ENCODE results near the gene DYRK4.
"Not testable (repeated sequence)": the region's sequence is repeated elsewhere in the genome, so short reads cannot be mapped to it uniquely, and the experiment has no call there.

DYRK4 gene, protein sequence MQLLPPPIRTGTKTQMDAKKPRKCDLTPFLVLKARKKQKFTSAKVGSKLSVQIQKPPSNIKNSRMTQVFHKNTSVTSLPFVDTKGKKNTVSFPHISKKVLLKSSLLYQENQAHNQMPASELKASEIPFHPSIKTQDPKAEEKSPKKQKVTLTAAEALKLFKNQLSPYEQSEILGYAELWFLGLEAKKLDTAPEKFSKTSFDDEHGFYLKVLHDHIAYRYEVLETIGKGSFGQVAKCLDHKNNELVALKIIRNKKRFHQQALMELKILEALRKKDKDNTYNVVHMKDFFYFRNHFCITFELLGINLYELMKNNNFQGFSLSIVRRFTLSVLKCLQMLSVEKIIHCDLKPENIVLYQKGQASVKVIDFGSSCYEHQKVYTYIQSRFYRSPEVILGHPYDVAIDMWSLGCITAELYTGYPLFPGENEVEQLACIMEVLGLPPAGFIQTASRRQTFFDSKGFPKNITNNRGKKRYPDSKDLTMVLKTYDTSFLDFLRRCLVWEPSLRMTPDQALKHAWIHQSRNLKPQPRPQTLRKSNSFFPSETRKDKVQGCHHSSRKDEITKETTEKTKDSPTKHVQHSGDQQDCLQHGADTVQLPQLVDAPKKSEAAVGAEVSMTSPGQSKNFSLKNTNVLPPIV

DNA sequence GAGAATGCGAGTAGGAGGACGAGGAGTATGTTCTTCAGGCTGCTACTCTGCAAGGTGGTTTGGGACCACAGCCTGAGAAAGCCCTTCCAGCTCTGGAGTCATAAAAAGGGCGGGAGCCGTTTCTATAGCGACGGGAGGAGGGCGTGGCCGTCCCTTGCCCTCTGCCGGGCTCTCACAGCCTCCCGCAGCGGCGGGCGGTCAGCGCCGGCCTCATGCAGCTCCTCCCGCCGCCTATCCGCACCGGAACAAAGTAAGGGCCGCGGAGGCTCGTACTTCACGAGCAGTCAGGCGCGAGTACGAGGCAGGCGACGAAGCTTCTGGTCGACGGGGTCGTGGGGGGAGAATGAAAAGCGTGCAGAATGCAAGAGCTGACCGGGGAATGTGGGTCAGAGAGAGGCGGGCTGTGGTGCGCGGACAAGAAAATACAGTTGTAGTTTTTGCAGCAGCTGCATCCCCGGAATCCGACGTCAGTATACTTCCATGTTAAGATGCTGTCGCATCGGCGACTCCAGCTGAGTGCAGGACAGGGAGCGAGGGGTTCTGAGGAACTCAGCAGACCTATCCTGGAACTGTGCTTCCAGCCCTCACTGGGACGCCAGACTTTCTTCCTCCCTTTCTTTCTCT, at the start of gene DYRK4:
DYRK4 (plus strand) TSS at position 175 of the 624 bp plus-strand sequence; CDS start at position 213, 38 bp downstream.
- peak; percentile 91 for DNase-seq (ENCODE audit: low spot score)

DNA sequence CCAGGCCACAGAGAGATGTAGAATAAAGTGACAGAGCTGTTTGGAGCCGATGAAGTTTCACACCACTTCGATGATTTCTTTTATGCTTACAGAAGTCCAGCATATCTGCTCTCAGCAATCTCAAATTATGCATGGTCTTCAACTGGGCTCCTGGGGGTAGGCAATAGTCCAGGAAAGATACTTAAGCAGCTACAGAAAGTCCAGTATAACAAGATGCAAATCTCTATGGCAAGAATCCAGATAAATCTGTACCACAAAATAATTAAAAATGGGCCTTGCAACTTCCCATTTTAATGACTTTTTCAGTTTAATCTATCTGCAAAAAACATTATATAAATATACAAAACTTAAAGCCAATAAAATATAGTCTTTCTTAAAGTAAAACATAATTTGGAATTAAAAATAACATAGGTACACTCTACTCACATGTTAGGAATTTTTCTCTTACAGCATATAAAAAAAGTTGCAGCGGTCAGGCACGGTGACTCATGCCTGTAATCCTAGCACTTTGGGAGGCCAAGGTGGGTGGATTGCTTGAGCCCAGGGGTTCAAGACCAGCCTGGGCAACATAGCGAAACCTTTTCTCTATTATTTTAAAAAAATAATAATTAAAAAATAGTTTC, 43.8 kb upstream of the DYRK4 start:
- no peak for DNase-seq (ENCODE audit: low spot score)

DNA sequence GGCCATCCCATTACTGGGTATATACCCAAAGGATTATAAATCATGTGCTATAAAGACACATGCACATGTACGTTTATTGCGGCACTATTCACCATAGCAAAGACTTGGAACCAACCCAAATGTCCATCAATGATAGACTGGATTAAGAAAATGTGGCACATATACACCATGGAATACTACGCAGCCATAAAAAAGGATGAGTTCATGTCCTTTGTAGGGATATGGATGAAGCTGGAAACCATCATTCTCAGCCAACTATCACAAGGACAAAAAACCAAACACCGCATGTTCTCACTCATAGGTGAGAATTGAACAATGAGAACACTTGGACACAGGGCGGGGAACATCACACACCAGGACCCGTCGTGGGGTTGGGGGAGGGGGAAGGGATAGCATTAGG, 38.6 kb upstream of the DYRK4 start:
- not testable (repeated sequence) for DNase-seq (ENCODE audit: low spot score)

DNA sequence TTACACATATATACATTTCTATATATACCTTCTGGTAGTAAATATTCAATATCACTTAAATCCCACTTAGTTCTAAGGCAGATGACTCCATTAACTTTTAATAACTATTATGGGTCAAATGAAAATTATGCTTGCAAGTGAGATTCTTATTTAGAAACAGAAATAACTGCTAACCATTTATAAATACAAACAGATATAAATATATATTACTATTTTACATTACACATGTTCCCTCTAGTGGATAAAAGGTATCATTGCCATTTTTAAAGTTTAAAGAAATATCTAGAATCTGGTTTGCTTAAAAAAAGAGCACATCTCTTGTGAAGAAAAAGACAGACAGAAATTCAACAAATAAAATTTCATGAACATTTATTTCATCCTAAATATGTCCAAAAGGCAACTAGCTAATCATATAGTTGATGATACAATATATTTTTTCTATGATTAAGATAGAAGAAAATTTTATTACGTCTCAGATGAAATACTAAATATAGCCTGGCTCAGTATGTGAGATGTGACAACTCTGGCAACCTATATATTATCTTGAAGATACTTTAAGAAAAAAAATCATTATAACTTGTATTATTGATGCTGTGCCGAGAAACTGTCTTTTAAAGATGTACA, 35.0 kb upstream of the DYRK4 start:
- peak; percentile 56 for DNase-seq (ENCODE audit: low spot score)

DNA sequence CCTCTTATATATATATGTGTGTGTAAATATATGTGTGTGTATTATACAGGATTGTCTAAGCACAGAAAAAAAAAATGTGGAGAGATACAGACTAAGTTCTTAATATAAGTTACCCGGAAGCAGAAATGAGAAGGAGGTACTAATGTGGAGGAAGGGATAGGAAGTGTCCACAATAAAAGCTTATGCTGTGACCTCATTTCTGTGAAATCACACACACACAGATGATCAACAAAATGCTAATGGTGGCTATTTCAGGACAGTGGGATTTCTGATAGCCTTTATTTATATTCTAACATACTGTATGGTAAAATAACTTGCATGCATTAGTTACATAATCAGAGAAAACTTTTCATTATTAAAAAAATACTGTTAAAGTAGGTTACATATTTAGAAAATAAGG, 31.8 kb upstream of the DYRK4 start:
- no peak for DNase-seq (ENCODE audit: low spot score)

DNA sequence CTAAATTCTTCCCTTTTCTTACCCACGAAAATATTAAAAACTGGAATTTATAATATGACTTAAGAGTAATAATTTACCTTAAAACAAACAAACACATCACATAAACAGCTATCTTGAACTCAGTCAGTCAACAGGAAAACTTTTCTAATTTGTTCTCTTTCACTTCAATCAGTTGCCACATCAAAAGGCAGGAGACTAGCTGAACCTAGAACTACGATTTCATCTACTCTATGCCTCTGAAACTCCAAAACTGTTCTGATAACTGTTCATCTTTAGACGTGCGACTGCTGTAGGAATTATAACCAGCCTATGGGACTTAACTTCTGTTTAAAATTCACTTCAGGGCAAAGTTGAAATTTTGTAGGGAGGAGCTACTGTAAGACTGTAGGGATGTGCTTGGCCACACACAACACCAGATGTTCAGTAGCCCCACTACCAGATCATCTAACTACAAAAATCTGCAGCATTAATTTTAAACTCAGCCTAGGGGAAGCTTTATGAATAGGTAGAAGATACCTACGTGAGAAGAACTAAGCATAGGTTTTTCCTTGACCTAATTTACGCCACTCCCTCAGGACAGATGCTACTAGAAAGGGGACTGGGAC, 30.9 kb upstream of the DYRK4 start:
- DNase-seq (ENCODE audit: low spot score) = peak; percentile 21

DNA sequence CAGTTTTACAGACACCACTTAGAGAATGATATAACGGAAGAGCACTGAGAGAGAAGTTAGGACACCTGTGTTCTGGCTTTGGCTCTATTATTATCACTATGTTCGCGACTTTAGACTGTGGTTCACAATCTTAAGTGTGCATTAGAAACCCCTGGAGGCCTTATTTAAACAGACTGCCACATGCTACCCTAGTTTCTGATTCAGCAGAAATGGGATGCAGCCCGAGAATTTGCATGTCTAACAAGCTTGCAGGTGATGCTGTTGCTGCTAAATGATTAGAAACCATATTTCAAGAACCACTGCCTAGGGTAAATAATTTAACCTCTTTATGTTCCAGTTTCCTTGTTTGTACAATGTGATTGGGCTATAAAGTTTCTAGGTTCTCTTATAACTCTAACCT, 26.9 kb upstream of the DYRK4 start:
- DNase-seq (ENCODE audit: low spot score) = no peak

DNA sequence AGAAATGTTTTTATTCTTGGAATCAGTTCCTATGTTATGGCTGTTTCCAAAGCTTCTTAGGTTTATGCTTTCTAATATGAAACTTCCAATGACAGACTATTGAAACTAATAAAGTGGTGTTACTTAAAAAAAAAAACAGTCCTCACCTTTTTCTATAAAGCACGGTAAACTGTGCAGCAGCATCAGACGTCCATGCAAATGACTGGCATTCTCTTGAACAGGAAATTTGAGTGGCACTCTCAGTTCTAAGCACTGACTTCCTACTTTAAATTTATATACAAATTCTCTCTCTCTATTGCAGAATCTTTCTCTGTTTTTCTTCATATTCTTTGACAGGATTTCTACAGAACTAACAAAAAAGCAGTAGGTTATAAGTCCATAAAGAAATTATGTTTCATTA, 26.1 kb upstream of the DYRK4 start:
- DNase-seq (ENCODE audit: low spot score) = no peak

DNA sequence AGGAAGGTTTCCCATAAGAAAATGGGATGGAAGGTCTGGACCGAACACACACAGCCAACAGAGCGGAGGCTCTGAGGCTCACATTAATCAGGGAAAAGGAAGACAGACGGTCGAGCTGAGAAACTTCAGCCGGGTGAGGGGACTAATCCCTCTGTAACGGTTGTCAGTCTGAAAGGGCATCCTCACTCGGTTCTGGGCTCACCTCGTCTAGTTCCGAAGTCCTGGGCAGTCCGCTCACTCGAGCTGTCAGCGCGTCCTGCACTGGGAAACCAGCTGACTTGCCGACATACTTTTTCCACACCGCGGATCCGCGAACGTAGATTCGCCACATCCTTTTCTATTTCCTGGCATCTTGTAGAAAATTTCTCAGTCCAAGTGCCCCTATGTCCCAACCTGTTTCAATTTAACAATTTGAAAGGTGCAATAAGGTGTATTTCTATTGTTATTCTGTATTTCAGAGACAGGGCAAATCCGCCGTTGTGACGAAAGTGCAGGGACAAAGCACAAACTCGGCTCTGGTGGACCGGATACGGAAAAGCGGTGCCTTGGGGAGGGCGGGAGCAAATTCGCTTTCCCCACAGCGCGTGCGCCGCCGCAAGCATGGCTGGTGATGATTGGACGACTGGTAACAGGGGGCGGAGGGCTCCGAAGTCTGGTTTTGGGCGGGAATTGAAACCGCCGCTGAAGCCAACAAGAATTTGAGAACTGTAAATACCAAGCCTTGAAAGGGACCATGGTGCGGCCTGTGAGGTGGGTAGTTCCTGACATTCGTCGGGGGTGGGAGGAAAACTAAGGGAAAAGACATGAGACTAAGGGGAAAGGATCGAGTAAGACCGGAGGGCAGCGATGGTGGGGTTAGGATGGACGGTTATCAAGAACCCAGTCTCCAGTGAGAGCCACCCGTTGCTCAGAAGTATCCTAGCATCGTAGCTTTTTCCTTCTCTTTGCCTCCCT, 23.5 kb upstream of the DYRK4 start, which contains the start of gene RAD51AP1:
RAD51AP1 (plus strand) TSS at position 684 of the 954 bp plus-strand sequence; CDS start at position 734, 50 bp downstream.
- DNase-seq (ENCODE audit: low spot score) = peak; percentile 99

DNA sequence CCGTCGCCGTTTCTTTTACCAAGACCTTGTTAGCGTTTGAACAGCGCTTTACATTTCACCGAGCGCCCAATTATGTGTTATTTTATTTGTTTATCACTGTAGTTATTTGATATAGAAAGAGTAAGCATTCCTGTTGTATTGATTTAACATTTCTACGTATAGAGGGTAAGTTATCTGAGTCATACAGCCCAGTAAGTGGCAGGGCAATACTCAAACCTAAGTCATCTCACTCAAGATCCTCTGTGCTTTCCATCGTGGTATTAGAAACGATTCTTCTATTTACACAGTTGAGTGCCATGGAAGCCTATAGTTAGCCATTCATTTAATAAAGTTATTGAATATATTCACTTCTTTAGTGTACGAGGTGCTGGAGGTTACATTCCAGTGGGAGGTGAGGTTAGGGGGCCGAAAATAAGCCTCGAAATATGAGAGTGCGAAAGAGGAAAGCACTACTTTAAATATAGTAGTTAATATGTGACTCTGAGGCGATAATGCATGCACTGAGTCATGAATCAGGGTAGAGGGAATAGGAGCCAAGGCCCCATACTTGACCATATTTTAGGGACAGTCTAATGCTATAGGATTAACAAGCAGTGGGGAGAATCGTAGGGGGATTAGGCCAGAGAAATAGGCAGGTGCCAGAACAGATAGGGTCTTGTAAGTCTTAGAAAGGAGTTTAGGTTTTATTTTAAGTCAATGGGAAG, 22.7 kb upstream of the DYRK4 start:
- DNase-seq (ENCODE audit: low spot score) = peak; percentile 26

DNA sequence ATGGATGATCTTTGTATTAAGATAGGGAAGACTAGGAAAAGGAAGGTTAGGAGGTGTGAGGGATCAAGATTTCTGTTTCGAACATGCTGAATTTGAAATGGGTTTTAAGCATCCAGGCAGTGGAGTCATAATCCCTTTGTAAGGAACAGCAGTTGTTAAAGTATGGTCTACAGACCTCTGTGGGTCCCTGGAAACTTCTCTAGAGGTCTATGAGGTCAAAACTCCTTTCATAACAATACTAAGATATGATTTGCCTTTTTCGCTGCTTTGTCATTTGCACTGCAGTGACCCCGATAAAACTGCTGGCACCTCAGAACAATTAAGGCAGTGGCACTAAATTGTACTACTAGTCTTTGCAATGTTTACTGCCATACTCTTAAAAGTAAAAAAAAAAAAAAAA, 21.8 kb upstream of the DYRK4 start:
- no peak for DNase-seq (ENCODE audit: low spot score)

DNA sequence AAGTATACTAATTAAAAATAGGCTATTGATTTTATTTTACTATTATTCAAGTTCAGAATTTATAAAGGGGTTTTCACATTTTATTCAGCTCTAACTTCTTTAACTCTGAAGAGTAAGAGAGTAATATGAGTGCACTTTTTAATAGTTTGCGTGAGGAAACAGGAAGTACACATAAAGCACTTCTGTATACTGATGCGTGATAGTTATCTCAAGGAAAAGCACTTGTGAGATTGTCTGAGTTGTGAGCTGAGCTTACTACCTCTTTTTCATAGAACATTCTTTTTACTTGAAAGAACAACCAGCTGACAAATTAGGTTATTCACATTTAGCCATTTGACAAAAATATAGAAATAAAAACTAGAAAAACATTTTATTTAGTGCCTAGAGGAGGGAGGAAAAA, 21.4 kb upstream of the DYRK4 start:
- DNase-seq (ENCODE audit: low spot score) = no peak

DNA sequence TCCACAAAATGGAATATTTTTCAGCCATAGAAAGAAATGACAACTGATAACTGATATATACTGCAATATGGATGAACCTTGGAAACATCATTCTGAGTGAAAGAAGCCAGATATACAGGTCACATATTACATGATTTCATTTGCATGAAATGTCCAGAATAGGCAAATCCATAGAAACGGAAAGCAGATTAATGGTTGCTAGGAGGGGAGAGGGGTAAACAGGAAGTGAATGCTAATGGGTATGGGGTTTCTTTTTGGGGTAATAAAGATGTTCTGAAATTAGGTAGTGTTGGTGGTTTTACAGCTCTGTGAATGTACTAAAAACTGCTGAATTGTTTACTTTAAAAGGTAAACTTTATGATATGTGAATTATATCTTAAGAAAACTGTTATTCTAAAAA, 16.8 kb upstream of the DYRK4 start:
- no peak for DNase-seq (ENCODE audit: low spot score)

DNA sequence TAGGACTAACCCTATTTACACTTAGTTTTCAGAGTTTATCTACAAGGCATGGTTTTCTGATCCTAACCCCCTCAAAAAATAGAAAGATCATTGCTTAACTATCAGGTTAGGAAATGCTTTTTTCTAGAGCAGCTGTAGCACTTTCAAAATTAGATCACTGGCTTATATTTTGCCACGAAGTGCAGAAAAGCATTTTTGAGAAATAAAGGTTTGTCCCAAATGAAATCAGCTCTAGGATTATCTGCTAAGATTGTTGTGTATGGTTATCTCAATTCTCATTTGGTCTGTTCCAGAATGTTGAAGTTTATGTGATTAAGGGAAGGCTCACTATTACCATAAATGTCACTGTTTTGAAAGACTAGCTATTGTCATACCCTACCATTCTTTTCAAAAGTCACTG, 9.8 kb upstream of the DYRK4 start:
- DNase-seq (ENCODE audit: low spot score) = no peak

DNA sequence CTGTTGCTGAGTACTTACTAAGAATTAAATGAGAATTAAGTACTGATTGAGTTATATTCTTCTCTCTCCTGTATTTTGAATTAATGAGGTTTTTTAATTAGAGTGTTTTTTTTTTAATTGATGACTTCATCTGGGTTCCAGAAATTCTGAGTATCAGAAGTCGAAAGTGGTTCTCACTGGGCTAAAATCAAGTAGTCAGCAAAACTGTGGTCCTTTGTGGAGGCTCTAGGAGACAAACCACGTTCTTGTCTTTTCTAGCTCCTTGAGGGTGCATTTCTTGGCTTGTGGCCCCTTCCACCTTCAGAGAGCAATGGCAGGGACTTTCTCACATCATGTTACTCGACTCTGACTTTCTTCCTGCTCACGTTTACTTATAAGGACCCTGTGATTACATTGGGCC, 8.1 kb upstream of the DYRK4 start:
- DNase-seq (ENCODE audit: low spot score) = no peak

DNA sequence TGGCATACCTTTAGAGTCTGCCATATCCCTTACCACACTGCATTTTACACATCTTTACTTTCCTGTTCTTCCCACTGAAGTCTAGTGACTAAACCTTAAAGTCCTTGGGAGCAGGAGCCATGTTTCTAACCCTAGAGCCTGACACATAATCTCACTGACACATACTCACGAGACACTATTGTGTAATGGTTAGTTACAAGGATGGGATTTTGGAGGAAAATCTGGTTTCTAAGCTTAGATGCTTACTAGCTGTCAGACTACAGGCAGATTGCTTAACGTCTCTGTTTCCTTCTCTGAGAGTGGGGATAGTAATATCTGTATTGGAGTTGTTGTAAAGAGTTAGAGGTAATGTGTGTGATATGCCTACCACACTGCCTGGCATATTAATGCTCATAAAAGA, 6.2 kb upstream of the DYRK4 start:
- DNase-seq (ENCODE audit: low spot score) = no peak

DNA sequence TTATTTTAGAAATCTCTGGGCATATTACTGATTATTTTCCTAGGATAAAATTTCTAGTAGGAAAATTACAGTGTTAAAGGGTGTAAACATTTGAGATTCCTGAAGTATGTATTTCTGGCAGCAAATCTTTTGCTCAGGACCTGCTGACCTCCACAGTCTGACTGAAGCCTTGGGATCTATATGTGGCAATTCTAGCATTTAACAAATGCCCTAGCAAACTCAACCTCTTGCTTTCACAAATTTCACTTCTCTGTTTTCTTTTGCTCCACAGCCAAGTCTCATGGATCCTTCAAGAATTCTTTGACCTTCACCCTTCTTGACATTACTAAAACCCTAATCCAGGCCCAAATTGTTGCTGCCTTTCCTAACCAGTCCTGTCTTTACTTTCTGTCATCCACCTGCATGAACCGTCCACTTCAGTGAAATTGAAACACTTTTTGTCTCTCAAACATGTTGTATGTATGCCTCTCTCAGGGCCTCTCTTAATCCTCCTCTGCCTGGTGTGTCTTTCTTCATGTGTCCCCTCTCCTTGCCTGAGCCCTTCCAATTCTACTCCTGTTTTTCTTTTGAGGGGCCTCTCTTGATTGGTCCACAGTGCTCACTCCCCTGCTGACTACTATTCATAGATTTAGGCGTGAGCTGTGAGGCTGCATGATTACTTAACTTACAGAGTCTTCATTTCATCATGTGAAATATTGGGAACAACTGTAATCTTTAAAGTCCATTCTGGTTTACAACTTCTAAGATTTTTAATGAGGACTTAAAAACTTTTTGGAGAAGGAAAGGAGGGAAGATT, 5.1 kb upstream of the DYRK4 start:
- DNase-seq (ENCODE audit: low spot score) = no peak

DNA sequence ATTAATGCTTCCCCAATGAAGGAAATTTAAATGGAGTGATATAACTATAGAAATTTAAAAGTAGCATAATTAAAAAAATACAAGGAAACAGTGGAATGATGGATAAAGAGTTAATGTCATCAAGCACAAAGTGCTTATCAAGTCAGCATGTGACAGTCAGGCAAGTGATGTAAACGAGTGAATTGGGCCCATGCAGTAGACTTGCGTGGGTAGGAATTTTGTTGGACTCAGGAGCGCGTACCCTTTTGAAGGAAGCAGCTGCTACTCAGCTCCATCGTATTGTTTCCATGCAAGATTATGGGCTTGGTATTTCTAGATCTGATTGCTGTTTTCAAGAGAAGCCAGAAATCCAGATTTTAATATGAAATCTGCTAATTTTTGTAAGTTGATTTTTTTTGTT, 4.4 kb upstream of the DYRK4 start:
- no peak for DNase-seq (ENCODE audit: low spot score)

DNA sequence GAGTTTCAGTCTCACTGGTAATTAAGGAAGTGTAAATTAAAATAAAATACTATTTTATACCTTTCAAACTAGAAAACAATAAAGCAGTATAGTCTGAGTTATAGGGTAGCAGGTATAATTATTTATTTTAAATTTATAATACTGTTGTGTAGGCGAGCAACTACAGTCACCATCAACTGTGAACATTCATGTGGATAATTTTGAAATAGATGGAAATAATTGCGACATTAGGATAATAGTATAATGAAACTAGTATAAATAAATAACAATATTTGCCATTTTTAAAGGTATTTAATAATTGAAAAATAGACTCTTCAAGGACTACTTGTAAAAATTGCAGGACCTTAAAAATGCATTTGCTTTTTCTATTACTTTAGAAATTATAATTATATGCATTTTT, 3.8 kb upstream of the DYRK4 start:
- DNase-seq (ENCODE audit: low spot score) = no peak
